Measurements from ENCODE around the gene PLEKHM3. TPM values are rescaled to one million over a fixed set of nuclear protein-coding genes. Genes with fewer than 3 reads are reported as not detected.

The PLEKHM3 gene
- total RNA-seq, 4 donors from 2014 or later, result 22.0 to 29.1 (median 25.0) TPM

GRCh38 chr2:208001924-208002323, 23.4 kb downstream of the PLEKHM3 start:
- H3K4me1 ChIP-seq, result peaks cover 0 to 4% (median 0%) of the 10 kb centered on the region in 4 donors
- H3K27me3 ChIP-seq, result no peaks in the 10 kb centered on the region
- no peaks in the 10 kb centered on the region for H3K9me3 ChIP-seq
- TF ChIP-seq, protein P1, sequence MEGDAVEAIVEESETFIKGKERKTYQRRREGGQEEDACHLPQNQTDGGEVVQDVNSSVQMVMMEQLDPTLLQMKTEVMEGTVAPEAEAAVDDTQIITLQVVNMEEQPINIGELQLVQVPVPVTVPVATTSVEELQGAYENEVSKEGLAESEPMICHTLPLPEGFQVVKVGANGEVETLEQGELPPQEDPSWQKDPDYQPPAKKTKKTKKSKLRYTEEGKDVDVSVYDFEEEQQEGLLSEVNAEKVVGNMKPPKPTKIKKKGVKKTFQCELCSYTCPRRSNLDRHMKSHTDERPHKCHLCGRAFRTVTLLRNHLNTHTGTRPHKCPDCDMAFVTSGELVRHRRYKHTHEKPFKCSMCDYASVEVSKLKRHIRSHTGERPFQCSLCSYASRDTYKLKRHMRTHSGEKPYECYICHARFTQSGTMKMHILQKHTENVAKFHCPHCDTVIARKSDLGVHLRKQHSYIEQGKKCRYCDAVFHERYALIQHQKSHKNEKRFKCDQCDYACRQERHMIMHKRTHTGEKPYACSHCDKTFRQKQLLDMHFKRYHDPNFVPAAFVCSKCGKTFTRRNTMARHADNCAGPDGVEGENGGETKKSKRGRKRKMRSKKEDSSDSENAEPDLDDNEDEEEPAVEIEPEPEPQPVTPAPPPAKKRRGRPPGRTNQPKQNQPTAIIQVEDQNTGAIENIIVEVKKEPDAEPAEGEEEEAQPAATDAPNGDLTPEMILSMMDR (IDR thresholded peaks at IDR 0.05), result no peak
- no peak for TF ChIP-seq EP300 (IDR thresholded peaks at IDR 0.05)
- no peak for TF ChIP-seq POLR2A (IDR thresholded peaks at IDR 0.05)
- peaks cover 0 to 38% (median 0%) of the 10 kb centered on the region in 3 donors for H3K36me3 ChIP-seq
- WGBS, 2 donors, result 88 to 94% methylated on average over 5 of the region's 5 CpGs
- no peak overlapping the region for H3K27ac ChIP-seq
- H3K4me3 ChIP-seq, result no peak overlapping the region
- no peak for DNase-seq (ENCODE audit: low spot score in 2 of 2)

DNA sequence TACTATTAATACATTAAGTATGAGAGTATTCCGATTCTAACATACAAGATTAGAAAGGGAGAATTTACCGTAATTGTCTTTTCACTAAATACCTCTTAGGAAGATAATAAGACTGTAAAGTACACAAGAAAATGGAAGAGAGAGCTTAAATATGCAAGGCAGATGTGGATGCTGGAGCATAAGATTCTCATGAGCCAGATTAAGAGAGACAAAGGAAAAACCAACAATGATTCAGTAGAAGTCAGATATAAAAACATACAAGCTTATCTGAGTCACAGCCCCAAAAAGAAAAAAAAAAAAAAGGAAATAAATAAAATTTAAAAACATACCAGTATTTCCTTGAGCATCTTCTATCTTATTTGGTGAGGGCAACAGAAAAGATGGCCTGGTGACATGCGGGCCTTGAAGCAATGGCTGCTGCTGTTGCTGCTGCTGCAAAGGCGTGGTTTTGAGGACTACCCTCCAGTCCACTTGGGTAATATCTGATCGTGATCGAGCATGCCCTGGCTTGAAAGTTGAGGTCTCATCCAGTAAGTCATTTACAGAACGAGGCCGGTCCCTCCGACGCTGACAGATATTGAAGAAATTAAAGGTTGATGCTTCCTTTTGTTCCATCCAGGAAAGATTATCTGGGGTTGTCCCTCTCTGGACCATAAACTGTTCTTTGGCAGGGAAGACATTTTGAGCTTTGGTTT, 24.5 kb downstream of the PLEKHM3 start:
- no peak overlapping the region for H3K4me3 ChIP-seq
- H3K36me3 ChIP-seq, result peaks cover 0 to 38% (median 0%) of the 10 kb centered on the region in 3 donors
- H3K9me3 ChIP-seq, result no peaks in the 10 kb centered on the region
- H3K27me3 ChIP-seq, result no peaks in the 10 kb centered on the region
- no peak for DNase-seq (ENCODE audit: low spot score in 2 of 2)
- no peak overlapping the region for H3K27ac ChIP-seq
- peaks cover 0 to 8% (median 0%) of the 10 kb centered on the region in 4 donors for H3K4me1 ChIP-seq
- WGBS, 2 donors, result 95 to 96% methylated on average over 10 of the region's 10 CpGs
- TF ChIP-seq EP300 (IDR thresholded peaks at IDR 0.05) (no peak), POLR2A (IDR thresholded peaks at IDR 0.05) (no peak)
- TF ChIP-seq, protein P1 (IDR thresholded peaks at IDR 0.05), result no peak

DNA sequence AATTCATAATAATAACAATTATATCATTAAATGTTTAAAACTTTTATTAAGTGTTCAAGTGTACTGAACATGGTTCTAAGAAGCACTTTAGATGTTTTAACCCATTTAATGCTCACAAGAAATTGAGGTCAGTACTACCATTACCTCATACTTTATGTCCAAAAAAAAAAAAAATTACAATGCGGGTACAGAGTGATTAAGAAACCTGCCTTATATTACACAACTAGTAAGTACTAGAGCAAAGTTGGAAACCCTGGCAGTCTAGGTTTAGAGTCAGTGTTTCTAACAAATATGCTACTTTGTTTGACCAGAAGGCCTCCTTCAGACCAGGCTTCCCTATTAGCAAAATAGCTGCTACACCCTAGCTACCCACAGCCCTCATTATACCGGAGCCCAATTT, 28.5 kb downstream of the PLEKHM3 start:
- Histone ChIP-seq H3K27ac (no peak overlapping the region), H3K4me1 (peaks cover 0 to 12% (median 0%) of the 10 kb centered on the region in 4 donors), H3K36me3 (peaks cover 0 to 31% (median 0%) of the 10 kb centered on the region in 3 donors), H3K9me3 (no peaks in the 10 kb centered on the region), H3K27me3 (no peaks in the 10 kb centered on the region), H3K4me3 (no peak overlapping the region)
- 78 to 97% methylated on average over 2 of the region's 2 CpGs for WGBS, 2 donors
- DNase-seq (ENCODE audit: low spot score in 2 of 2), result no peak
- TF ChIP-seq POLR2A (IDR thresholded peaks at IDR 0.05), result no peak
- TF ChIP-seq EP300 (IDR thresholded peaks at IDR 0.05), result no peak
- TF ChIP-seq, protein P1 (IDR thresholded peaks at IDR 0.05), result no peak

- WGBS, 2 donors, result 27 to 44% methylated on average over 3 of the region's 3 CpGs
- H3K27me3 ChIP-seq, result no peaks in the 10 kb centered on the region
- no peak overlapping the region for H3K27ac ChIP-seq
- H3K4me1 ChIP-seq, result peaks cover 0 to 12% (median 0%) of the 10 kb centered on the region in 4 donors
- peaks cover 0 to 21% (median 0%) of the 10 kb centered on the region in 3 donors for H3K36me3 ChIP-seq
- DNase-seq (ENCODE audit: low spot score in 2 of 2), result no peak
- H3K4me3 ChIP-seq, result no peak overlapping the region
- H3K9me3 ChIP-seq, result no peaks in the 10 kb centered on the region
- TF ChIP-seq, protein P1 (IDR thresholded peaks at IDR 0.05), result no peak
- no peak for TF ChIP-seq POLR2A (IDR thresholded peaks at IDR 0.05)
- no peak for TF ChIP-seq EP300 (IDR thresholded peaks at IDR 0.05)
Observed at GRCh38 chr2:207995887-207996286, 29.4 kb downstream of the PLEKHM3 start.

GRCh38 chr2:207993151-207993763, 32.1 kb downstream of the PLEKHM3 start:
- H3K9me3 ChIP-seq, result no peaks in the 10 kb centered on the region
- H3K36me3 ChIP-seq, result no peaks in the 10 kb centered on the region
- no peaks in the 10 kb centered on the region for H3K27me3 ChIP-seq
- TF ChIP-seq POLR2A (IDR thresholded peaks at IDR 0.05), result no peak
- TF ChIP-seq EP300 (IDR thresholded peaks at IDR 0.05), result no peak
- TF ChIP-seq, protein P1 (IDR thresholded peaks at IDR 0.05), result no peak
- H3K27ac ChIP-seq, result no peak overlapping the region
- no peak for DNase-seq (ENCODE audit: low spot score in 2 of 2)
- H3K4me3 ChIP-seq, result no peak overlapping the region
- peaks cover 0 to 12% (median 0%) of the 10 kb centered on the region in 4 donors for H3K4me1 ChIP-seq
- 77 to 82% methylated on average over 4 of the region's 4 CpGs for WGBS, 2 donors
